ENCODE measurements around the gene ZNF766.

Gene ZNF766

GRCh38 chr19:52296773-52297600 lies 27.6 kb downstream of the ZNF766 start, which contains the start of gene ZNF480:
TSS of gene ZNF480 (plus strand) at chr19:52297169. CDS start at chr19:52300413, 3,244 bp downstream.
- Histone ChIP-seq H3K9me3 (no peaks in the 10 kb centered on the region), H3K36me3 (peaks cover 9% of the 10 kb centered on the region), H3K4me1 (ENCODE audit: control insufficient read depth in 1 of 2, insufficient read depth in 1 of 2, low read depth in 1 of 2, low read length in 1 of 2) (peaks cover 14 to 17% of the 10 kb centered on the region in 2 experiments), H3K4me3 (ENCODE audit: low read depth in 1 of 2, low read length in 1 of 2) (peak within 1 kb of the TSS; percentile 84 to 95), H3K27ac (peak within 1 kb of the TSS; percentile 80), H3K27me3 (no peaks in the 10 kb centered on the region)
- TF ChIP-seq, protein P1, sequence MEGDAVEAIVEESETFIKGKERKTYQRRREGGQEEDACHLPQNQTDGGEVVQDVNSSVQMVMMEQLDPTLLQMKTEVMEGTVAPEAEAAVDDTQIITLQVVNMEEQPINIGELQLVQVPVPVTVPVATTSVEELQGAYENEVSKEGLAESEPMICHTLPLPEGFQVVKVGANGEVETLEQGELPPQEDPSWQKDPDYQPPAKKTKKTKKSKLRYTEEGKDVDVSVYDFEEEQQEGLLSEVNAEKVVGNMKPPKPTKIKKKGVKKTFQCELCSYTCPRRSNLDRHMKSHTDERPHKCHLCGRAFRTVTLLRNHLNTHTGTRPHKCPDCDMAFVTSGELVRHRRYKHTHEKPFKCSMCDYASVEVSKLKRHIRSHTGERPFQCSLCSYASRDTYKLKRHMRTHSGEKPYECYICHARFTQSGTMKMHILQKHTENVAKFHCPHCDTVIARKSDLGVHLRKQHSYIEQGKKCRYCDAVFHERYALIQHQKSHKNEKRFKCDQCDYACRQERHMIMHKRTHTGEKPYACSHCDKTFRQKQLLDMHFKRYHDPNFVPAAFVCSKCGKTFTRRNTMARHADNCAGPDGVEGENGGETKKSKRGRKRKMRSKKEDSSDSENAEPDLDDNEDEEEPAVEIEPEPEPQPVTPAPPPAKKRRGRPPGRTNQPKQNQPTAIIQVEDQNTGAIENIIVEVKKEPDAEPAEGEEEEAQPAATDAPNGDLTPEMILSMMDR (IDR thresholded peaks at IDR 0.05) = no peak

DNA sequence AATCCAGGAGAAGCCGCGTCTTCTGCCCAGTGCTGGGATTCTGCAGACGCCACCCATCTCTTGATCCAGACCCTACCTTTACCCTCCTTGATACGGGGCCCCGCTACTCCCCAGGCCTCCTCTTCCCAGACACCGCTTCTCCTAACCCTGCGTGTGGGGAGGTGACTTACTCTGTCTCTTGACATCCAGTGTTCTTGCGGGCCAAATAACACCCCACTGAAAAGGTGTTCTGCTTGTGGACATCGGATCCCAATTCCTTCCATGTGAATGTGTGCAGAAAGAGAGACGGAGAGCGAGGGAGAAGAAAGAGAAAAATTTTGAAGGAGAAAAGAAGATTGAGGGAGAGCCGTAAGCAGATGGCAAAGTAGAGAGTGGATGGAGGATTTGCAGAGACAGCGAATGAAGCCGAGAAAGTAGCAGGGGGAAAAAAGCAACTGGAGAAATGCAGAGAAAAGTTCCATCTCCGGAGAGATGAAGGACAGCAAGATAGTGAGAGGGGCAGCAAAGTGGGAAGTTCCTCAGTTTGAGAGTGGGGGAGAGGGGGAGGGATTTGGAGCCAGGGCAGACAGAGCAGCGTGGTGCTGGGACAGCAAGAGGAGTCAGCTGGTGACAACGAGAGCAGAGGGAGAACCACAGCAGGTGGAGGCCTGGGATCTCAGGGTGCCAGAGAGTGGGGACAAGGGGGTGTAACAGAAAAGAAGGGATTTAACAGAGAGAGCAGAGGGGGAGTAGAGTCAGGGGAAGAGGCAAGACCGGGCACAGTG lies 28.4 kb downstream of the ZNF766 start:
- Histone ChIP-seq H3K36me3 (peaks cover 9% of the 10 kb centered on the region), H3K4me3 (ENCODE audit: low read depth in 1 of 2, low read length in 1 of 2) (peak overlapping the region; percentile 84 to 95), H3K27ac (peak overlapping the region; percentile 80), H3K27me3 (no peaks in the 10 kb centered on the region), H3K9me3 (no peaks in the 10 kb centered on the region), H3K4me1 (ENCODE audit: control insufficient read depth in 1 of 2, insufficient read depth in 1 of 2, low read depth in 1 of 2, low read length in 1 of 2) (peaks cover 14 to 17% of the 10 kb centered on the region in 2 experiments)
- TF ChIP-seq, protein P1 (IDR thresholded peaks at IDR 0.05) = no peak

DNA sequence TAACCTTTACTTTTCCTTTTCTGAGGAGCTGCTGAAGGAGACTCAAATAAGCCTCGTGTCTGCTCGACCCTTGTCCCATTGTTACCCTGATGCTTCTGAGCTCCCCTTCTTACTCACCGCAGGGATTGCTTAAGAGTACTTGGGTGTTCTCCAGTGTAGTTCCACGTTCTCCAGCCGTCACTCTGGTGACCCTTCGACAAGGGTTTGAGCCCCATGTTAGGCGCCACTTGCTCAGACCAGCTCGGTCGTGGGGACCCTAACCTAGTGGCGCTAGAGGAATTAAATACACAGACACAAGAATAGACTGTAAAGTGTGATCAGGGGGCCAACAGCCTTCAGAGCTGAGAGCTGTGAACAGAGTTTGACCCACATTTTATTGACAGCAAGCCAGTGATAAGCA lies 37.9 kb downstream of the ZNF766 start:
- H3K36me3 ChIP-seq = no peaks in the 10 kb centered on the region
- peaks cover 42% of the 10 kb centered on the region for H3K9me3 ChIP-seq

GRCh38 chr19:52322429-52322828 lies 53.0 kb downstream of the ZNF766 start:
- H3K36me3 ChIP-seq = peaks cover 21% of the 10 kb centered on the region
- H3K4me3 ChIP-seq (ENCODE audit: low read depth in 1 of 2, low read length in 1 of 2) = no peak overlapping the region
- TF ChIP-seq, protein P1 (IDR thresholded peaks at IDR 0.05) = no peak
- peaks cover 48% of the 10 kb centered on the region for H3K9me3 ChIP-seq
- H3K4me1 ChIP-seq (ENCODE audit: control insufficient read depth in 1 of 2, insufficient read depth in 1 of 2, low read depth in 1 of 2, low read length in 1 of 2) = no peaks in the 10 kb centered on the region
- no peak overlapping the region for H3K27ac ChIP-seq
- no peaks in the 10 kb centered on the region for H3K27me3 ChIP-seq

More for the DNA sequence above, 37.9 kb downstream of the ZNF766 start:
- TF ChIP-seq, protein P1 (IDR thresholded peaks at IDR 0.05) = no peak
- H3K4me1 ChIP-seq (ENCODE audit: control insufficient read depth in 1 of 2, insufficient read depth in 1 of 2, low read depth in 1 of 2, low read length in 1 of 2) = no peaks in the 10 kb centered on the region
- no peak overlapping the region for H3K27ac ChIP-seq
- no peaks in the 10 kb centered on the region for H3K27me3 ChIP-seq
- H3K4me3 ChIP-seq (ENCODE audit: low read depth in 1 of 2, low read length in 1 of 2) = no peak overlapping the region

- peaks cover 66% of the 10 kb centered on the region for H3K9me3 ChIP-seq
- no peak overlapping the region for H3K27ac ChIP-seq
- no peaks in the 10 kb centered on the region for H3K36me3 ChIP-seq
- peaks cover 5% of the 10 kb centered on the region for H3K27me3 ChIP-seq
- H3K4me1 ChIP-seq (ENCODE audit: control insufficient read depth in 1 of 2, insufficient read depth in 1 of 2, low read depth in 1 of 2, low read length in 1 of 2) = peaks cover 5% of the 10 kb centered on the region in 2 experiments
- TF ChIP-seq, protein P1 (IDR thresholded peaks at IDR 0.05) = no peak
- H3K4me3 ChIP-seq (ENCODE audit: low read depth in 1 of 2, low read length in 1 of 2) = no peak overlapping the region
Observed at GRCh38 chr19:52331757-52332156, 62.4 kb downstream of the ZNF766 start.
